Stimulated activated CD4-positive, alpha-beta T cell treated with anti-CD3 and anti-CD28 coated beads, TNF-alpha, amount 100 ng/mL, for 48 hours (primary cell): ENCODE measurements around the gene SUSD6.
"Not testable (repeated sequence)": the region's sequence is repeated elsewhere in the genome, so short reads cannot be mapped to it uniquely, and the experiment has no call there.

Source experiments
- DNase-seq, 3 donors: peaks; one replicate each; pipeline ENCODE4 v3.0.0-alpha.2; 2020; ENCODE audit warnings: low read depth in 3 of 3

The SUSD6 gene

DNA sequence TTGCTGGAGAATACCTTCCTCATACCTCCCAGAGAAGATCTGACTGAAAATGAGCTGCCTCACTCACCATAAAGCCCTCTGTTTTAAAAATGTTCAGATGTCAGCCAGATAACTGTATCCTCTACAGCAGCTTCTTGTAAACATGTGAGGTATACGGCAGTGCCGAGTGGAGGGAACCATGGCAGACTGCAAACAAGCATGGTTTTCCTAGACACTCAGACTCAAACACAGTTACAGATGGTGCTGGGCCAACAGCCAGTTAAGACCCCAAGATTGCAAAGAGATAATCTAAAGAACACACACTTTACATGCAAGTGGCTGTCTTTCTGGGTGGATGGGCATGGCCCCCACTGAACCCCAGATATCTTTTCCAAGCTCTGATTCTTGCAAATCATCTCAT is 20.1 kb upstream of the SUSD6 start:
- no peak for DNase-seq

DNA sequence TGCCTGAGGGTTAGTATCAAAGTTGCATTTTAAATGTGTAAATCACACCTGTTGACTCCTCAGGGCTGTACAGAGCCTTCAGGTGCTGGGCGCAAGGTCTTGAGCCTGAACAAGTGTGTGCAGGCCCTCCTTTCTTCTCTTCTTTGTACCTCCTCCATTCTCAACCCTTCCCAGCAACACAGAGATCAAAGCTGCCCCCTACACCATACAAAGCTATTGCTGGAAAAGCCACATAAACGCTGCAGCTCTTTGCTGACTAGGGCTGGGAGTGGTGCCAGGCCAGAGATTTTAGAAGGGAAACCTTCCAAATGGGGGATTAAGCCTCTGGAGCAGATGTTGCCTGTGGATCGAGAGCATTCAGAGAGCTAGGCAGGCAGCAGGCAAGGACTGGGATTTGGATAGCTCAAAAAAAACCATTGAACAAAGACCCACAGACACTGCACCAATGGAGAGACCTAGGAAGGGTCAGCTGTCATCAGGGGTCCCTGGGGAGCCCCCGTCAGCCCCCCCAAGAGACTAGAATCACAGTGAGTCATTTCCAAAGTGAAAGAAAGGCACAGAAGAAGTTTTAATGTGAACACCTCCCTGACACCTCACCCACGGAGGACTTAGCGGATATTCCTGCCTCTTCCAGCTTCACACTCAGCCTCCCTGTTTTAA is 18.2 kb upstream of the SUSD6 start:
- DNase-seq, result no peak

DNA sequence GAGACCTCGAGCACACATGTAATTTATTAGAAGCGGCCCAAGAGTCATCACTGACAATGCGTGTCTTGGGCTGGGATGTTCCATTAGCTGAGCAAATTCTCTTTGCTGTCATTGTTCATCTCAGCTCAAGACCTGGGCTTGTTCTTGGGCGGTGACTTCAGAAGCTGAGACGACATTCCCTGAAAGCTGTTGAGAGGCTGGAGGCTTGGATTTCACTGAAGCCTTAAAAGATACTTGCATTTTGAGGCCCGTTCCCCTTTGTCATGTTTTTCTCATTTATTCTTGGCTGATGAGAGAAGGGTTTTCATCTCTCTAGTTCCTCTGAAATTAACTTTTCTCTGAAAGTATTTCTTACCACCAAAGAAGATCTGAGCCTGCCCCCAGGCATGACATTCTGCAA is 16.6 kb upstream of the SUSD6 start:
- DNase-seq, result no peak

DNA sequence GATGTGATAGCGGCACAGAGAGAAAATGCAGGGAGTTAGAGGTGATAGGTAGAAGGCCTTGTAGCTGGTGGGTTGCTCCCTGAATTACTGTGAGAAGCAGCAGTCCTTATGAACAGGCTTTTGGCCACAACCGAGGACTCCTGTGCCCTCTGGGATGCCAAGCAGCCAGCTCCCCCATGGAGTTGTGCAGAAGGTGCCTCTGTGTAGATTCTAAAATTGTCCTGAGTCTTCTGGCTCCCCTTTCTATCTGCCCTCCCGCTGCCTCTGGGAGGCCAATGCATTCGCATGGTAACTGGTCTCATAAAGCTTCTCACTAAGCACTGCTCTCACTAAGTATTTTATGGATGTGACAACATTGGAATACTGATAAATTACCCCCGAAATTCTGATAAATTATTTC is 16.1 kb upstream of the SUSD6 start:
- no peak for DNase-seq

DNA sequence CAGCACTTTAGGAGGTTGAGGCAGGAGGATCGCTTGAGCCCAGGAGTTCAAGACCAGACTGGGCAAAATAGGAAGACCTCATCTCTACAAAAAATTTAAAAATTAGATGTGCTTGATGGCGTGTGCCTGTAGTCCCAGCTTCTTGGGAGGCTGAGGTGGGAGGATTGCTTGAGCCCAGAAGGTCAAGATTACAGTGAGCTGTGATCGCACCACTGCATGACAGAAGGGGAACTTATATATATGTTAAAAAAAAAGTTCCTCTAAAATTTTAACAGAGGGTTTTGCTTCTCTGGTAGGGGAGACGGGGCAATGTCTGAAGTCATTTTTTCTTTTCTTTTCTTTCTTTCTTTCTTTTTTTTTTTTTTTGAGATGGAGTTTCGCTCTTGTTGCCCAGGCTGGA is 12.0 kb upstream of the SUSD6 start:
- not testable (repeated sequence) for DNase-seq

DNA sequence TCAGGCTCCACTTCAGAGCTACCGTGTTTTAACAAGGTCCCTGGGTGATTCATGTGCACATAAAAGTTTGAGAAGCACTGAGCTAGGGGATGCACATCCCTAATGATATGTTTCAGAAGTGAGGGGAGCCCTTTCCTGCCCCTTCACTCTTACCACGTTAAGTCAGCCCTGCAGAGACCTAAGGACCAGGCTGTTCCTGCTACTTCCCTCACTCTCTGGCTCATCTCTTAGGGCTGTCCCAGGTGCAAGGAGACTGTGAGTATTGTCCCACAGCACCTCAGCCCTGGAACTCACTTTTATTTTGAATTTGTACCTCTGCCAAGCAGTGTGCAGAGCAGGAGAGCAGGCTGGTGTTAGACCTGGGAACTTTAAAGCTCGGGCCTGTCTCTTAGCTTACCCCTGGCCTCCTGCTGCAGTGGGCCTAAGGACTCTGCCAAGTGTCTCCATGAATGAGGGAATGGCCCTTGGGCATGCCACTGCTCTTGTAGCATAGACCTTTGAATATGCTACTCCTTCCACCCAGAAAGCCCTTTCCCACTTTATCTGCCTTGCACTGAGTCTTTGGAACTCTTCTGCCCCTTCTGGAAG is 11.0 kb upstream of the SUSD6 start:
- no peak for DNase-seq

DNA sequence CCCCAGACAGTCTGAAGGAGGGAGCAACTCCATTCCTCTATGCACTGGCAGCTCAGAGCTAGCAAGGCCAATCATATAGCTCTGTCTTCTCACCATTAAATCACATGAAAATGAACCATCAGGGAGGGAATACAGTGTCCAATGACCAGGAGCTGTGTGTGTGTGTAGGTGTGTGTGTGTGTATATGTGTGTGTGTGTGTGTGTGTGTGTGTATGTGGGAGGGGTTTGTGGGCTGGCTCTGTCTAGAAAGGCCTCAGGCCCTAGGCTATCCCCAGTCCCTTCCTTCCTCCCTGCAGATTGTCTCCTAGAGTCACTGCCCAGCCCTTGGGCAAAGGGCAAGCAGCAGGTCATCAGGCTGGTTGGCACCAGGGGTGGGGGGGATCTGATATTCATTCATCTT is 5.7 kb upstream of the SUSD6 start:
- DNase-seq, result no peak

DNA sequence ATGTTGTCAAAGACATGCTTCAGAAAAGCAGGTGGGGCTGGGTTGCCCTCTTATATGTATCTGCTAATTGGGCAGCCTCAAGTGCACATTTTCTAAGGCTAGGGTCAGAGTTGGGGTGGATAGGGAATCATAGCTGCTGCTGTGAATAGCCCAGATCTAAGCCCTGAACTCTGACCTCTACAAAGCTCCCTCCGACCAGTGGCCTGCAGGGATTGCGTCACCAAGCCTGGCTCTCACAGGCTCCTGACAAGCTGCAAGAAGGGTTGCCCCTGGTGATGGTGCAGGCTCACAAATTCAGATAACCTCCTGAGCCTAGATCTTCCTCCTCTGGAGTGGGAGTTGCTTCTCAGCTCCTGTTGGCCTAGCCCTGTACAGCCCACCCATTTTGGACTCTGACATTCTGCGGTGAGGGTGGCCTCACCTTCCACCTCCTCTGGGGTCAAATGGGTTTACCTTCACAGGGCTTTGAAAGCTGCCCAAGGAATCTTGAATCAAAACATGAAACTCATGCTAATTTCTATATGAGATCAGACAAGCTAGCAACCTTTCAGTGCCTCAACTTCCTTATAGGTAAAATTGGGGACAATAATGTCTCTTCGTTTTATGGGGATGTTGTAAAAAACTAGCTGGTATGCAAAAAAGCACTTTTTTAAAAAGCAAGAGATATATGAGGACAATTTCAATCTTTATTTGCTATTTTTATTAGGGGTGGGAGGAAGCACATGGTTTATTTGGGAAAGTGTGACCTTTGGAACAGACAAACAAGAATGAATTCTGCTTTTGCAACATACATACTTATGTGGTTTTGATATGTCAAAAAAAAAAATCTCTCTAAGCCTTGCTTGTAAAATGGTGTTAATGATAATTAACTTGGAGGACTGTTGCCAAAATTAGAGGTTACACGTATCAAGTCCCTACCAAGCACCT is 4.9 kb upstream of the SUSD6 start:
- DNase-seq, result no peak

DNA sequence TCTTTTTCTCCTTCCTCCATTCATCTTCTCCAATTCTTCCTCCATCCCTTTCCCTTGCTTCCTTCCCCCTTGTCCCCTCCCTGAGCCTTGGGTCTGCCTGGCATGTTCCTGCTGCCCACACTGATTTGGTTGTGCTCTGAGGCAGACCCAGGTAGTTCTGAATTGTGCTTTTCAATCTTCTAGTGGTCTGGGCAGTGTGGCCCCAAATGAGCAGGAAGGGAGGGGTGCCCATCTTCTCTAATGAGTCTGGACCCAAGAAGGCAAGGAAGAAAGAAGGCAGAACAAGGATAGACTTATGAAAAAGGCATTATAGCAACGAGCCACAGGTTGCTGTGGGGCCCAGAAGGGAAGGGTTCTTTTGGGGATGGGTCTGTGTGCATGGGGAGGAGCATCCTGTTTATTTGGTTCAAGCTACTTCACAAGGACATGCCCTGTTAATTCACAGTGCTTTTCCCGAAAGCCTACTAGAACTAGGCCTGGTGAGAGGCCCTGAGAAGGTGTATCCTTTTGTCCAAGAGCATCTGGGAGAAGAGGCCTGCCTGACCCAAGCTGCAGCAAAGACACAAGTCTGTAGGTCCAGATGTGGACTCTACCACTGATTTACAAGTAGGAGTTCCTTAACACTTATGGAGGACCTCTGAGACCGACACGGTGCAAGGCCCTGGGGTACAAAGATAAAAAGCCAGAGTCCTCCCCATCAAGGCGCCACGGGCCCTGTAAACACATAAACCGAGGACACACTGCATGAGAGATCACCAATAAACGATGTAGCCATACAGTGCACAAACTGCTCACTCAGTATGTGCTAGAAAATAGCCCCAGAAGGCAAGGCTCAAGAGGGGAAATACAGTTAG is 1.1 kb upstream of the SUSD6 start:
- DNase-seq, result no peak

DNA sequence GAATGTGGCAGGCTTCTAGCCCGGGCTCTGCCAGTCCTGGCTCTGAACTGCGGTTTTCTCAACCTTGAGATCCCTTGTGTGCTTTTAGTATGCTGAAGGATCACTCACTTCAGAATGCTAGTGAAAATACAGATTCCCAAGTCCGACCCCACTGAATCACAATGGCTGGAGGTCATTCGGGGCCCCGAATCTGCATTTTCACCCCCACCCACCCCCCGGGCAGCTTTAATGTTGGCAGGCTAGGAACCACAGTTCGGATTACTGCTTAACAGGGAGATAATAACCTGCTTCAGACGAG is 573 bp upstream of the SUSD6 start:
- no peak for DNase-seq

DNA sequence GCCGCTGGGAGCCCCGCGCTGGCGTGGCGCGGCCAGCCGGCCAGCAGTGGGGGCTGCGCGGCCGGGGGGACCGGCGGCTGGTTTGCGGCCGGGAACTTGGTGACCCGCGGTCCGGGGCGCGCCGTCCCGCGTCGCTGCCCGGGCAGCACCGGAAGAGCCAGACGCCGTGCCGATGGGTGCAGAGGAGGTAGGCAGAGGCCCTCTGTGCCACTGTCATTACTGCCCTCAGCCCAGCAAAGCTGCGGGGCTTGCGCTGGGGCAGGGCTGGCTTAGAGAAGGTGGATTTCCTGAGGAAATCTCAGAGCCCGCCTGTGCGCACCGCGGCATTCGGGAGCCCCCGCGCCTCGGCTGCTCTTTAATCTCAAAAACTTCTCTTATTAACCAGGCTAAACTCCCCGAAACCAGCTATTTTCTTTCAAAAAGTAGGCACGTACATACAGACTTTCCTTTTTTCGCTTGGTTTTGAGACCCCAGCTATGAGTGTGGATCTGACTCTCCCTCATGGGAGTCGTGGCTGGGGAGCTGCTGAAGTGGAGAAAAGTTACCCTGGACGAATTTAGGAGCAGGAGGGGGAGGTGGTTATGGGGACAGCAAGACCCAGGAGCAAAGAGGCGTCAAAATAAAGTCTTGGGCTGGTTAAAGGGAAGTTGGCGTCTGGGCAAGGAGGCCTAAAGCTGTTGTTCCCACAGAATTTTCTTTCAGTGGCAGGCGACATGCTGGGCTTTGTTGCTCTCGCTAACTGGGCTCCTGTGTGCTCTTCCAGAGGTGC is 802 bp downstream of the SUSD6 start:
- DNase-seq, result no peak

DNA sequence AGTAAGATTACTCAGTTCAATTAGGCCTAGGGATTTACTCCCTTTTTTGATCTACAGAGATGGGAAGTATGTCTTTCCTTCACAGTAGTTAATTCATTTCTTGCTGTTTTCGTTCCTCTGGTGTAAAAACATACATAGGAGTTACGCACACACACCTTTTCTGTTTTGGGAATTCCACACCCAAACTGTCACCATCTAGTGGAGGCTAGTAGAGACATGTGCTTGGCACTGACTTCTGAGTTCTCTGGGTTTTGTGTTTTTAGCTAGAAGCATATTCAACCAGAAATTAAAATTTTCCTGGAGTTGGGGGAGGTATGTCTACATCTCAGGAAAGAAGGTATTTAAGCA is 1.4 kb downstream of the SUSD6 start:
- no peak for DNase-seq

DNA sequence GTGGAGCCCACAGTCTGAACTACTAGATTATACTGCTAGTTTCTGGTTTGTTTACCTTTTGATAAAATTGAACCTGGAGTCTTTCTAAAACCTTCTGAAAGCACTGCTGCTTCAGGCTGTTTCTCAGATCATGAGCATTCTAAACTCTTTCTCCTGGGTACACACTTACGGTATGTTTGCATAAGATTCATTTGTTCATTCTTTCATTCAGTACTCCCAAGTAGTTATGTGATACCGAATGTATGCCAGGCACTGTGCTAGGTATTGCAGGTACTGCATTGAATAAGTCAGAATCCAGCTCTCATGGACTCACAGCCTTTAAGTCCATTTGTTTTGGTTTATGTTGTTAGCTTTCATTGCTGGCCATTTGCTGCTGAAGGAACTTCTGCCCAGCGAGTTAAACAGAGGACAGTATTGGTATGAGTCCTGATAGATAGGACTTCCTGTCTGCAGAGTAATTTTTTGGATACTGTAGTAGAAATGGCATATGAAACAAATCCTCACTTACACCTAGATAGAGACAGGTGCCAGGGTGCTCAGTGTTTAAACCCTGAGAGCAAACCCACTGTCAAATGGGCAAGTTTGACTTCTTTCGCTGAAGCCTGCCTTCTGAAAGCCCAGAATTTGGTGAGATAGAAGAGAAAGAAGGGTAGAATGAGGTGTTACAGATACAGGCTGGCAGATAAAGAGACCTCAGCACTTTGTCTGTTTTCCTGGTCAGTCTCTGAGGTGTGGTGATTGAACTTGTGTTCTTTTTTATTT is 2.1 kb downstream of the SUSD6 start:
- no peak for DNase-seq

DNA sequence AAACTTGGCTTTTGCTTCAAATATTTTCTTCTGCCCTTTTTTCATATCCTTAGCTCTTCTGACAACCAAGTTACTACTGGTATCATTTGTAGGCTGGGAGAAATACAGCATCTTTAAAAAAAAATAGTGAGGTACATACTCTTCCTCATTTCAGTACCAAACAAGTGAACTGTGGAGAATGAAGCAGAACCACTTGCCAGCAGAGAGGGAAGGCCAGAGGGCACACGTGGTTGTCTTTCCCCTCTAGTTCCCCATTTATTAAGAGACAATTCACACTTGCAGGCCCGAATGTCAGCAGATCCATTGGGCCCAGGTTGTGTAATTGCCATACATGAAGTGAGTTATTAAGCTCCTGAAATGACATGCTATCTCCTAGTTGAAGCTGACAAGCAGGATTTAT is 3.2 kb downstream of the SUSD6 start:
- DNase-seq, result no peak

DNA sequence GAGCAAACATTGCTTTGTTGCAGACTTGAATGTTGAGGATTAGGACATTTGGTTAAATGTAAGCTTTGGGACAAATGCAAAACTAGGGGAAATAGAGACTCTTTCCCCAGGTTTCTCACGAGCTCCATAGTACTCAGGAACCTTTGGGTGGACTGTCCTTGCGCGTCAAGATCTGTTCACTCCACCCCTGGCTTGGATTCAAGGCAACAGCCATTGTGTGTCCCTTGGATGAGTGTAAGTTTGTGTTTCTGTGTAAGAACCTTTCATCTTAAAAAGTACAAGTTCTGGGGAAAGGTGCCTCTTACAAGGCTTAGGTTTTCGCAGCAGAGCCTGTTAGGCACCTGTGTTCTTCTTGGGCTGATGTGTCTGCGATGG is 3.7 kb downstream of the SUSD6 start:
- DNase-seq, result no peak

DNA sequence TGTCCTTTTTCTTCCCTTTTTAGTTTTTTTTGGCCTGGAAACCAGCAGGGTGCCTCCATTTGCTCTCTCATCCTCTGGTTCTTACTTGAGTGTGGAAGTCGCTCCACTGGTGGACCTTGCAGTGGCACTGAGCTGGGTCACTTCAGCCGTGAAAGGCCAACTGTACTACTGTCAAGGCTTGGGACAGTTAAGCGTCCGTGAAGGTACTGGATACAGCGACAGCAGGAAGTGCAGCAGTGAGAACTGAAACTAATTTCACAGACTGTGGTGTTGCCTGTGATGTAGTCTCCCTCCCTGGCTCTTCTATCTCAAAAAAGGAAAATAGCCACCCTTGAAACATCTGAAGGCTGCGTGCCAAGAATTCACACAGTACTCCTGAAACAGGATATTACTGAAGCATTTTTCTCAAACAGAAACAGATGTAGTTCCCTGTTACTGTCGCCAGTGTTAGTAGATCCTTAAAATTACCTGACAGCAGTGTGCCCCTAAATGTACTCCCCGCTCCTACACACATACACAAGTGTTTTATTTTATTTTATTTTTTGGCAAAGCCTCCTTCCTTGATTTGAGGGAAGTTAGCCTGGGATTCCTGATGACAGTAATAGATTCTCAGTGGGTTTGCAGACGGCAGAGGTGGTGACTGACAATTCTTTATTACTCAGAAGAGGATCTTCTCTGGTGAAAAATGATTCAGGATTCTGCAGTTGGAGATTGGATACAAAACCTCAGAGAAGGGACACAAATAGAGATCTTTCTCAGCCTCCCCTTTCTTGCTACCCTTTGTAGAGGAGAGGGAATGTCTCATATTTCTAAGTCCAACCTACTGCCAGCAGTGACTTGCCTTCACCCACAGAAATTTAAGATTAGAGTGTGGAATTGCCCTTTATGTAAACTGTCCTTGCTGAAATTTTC is 4.4 kb downstream of the SUSD6 start:
- DNase-seq, result no peak

DNA sequence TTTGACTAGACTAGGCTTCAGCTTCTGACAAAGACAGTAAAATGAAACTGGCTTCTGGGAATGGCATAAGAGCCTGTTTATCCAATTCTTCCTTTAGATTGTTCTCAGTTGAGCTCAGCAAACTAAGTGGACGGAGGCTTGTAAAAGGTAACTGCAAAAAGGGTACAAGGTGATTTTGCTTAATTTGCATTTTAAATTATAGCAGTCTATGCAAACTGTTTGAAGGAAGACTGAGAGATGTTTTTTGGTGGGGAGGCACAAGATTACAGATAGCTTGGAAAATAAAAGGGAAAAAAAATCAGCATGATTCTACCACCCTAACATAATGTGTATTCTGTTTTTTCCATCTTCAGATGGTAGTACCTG is 5.0 kb downstream of the SUSD6 start:
- no peak for DNase-seq

DNA sequence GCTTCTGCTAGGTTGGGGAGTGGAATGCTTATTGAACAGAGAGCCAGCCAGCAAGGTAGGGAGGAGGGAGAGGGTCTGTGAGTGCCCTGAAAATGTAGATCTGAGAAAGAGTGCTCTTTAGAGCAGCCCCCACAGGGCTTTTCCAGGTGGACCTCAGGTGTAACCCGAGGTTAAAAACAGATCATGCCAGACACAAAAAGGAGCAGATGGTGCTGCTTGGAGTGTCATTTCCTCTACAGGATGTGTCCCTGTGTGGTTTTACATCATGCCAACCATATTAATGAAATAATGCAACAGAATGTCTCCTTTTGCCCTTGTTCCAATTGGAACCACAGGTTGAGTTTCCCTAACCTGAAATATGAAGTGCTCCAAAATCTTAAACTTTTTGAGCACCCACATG is 6.4 kb downstream of the SUSD6 start:
- DNase-seq, result no peak

DNA sequence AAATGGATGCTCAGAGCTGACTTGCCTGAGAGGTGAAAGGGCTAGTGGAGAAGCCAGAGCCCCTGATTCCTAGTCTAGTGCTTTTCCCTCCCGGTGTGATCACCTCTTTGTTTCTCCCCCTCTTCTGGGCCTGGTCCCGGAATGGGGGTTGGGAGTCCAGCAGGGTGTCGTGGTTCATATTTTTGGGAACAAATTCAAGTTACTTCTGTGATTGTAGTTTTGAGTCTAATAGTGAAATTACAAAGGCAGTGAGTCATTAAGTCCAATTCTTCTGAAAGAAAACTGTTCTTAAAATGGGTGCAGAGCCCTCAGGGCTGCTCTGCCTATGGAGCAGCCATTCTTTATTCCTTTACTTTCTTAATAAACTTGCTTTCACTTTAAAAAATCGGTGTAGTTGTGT is 7.6 kb downstream of the SUSD6 start:
- DNase-seq, result no peak

DNA sequence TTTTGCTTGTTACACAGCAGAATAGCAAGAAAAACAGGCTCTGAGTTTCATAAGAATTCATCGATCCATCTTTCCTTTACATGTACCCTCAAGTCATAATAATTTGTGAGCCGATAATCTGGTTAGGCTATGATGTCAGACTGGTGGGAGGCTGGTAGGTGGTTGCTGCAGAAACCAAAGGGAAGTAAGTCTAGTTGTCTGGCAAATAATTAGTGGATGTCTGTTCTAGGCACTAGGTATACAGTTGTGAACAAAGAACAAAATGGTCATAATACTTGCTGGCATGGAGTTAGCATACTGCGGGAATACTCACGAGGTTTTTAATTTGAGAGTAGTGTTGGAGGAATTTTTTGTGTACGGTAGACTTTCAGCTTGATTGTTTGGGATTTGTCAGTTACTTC is 8.8 kb downstream of the SUSD6 start:
- no peak for DNase-seq
